ENCODE data around the gene HID1.

HID1 gene

DNA sequence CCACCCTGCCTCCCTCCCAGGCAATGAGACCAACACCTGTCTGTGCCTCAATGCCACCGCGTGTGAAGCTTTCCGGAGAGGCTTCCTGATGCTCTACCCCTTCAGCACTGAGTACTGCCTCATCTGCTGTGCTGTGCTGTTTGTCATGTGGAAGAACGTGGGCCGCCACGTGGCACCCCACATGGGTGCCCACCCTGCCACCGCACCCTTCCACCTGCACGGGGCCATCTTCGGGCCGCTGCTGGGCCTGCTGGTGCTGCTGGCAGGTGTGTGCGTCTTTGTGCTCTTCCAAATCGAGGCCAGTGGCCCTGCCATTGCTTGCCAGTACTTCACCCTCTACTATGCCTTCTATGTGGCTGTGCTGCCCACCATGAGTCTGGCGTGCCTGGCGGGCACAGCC is 25.9 kb downstream of the HID1 start:
- DNase-seq: no peak

DNA sequence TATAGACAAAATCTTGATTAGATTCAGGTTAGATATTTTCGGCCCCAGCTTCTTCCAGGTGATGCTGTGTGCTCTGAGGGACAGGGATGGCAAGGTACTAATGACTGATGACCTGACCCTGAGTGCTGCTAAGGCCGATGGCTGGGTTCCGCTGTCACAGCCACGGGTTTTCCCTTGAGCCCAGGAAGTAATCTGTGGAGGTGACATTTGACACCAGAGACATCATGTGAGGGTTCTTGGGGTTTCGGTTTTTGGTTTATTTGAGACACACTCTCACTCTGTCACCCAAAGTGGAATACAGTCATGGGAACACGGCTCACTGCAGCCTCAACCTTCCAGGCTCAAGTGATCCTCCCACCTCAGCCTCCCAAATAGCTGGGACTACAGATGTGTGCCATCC is 27.0 kb downstream of the HID1 start:
- DNase-seq: no peak

DNA sequence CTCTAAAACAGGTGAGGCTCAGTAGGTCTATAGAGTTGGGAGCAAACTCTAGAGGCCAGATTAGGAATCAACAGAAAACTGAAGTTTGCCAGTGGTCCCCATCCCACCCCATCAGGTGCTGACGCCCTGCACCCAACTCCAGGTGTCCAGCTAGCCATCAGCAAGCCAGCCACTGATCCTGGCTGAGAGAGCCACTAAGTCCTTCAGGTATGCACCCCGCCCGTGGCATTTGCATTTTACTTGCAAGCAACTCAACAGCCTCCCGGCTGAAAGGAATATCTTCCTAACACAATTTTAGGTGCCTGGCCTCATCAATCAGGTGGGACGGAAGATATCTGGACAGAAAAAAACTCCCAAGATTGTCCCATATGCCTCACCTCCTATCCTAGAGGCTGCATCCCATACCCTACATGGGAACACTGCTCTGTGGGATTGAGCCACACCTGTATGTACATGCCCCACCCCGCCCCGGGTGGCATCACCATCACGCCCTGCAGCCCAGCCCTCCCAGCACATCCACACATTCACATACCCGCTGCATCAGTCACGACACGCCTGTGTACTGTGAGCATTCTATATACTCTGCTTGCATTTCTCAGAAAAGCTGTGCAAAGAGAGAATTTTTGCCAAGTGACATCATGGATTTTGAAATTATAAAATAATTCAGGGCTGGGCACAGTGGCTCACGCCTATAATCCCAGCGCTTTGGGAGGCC is 28.6 kb downstream of the HID1 start:
- no peak for DNase-seq

DNA sequence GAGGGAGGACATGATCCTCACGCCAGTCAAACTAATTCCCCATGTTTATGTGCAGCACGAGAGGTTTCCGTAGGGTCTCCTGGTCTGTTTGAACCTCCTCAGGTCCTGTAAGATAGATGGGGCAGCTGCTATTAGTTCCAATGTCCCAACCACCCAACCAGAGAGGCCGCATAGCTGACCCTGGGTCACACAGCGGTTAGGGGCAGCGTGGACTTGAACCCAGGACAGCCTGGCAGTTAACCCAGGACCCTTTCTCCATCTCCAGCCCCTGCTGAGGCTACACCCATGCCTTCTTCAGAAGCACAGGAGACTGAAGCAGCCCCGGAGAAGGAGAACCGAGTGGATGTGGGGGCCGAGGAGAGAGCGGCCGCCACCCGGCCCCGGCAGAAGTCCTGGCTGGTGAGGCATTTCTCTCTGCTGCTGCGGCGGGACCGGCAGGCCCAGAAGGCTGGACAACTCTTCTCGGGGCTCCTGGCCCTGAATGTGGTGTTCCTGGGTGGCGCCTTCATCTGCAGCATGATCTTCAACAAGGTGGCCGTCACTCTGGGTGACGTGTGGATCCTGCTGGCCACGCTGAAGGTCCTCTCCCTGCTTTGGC is 31.3 kb downstream of the HID1 start:
- DNase-seq: no peak

DNA sequence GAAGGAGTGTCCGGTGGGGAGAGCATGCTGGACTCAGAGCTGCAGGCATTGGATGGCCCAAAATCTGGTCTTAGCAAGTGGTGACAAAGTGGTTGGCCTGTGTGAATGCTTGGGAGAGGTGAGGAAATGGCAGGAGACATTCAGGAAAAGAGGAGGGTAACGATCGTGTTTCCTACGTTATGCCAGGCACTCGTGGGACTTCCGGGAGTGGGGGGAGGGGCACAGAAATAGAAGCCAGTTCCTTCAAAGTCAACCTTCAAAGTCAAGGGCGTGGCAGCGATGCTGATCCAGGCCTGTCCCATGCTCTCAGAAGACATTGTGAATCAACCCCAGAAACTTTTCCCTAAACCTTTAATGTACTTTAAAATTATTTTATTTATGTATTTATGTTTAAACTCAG is 33.0 kb downstream of the HID1 start:
- no peak for DNase-seq

DNA sequence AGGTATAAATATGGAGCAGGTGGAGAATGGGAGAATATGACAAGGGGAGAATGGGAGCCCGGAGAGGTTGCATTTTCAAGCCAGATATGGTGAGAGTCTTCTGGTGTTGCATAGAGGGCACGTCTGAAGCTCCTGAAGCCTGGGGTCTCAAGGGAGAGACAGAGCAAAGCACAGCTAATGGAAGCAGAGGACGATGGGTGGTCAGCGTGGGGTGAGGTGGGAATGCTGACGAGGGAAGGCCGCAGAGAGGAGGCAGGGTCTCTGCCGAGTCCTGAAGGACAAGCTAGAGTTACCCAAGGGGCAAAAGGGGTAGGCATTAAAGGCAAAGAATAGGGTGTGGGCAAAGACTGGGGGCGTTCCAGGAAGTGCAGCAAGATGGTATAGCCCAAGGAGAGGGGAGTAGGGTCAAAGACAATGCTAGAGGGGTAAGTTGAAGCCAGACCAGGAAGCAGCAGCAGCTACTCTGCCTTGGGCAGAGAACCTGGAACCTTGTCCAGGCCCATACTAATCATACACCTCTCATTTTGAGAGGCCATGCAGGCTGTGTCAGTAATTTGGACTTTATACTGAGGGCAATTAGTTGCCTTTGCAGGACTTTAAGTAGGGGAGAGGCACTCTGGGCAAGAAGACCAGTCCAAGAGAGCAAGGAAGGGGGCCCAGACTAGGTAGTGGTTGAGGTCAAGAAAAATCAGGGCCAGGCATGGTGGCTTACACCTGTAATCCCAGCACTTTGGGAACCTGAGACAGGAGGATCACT is 34.2 kb downstream of the HID1 start:
- DNase-seq: no peak

DNA sequence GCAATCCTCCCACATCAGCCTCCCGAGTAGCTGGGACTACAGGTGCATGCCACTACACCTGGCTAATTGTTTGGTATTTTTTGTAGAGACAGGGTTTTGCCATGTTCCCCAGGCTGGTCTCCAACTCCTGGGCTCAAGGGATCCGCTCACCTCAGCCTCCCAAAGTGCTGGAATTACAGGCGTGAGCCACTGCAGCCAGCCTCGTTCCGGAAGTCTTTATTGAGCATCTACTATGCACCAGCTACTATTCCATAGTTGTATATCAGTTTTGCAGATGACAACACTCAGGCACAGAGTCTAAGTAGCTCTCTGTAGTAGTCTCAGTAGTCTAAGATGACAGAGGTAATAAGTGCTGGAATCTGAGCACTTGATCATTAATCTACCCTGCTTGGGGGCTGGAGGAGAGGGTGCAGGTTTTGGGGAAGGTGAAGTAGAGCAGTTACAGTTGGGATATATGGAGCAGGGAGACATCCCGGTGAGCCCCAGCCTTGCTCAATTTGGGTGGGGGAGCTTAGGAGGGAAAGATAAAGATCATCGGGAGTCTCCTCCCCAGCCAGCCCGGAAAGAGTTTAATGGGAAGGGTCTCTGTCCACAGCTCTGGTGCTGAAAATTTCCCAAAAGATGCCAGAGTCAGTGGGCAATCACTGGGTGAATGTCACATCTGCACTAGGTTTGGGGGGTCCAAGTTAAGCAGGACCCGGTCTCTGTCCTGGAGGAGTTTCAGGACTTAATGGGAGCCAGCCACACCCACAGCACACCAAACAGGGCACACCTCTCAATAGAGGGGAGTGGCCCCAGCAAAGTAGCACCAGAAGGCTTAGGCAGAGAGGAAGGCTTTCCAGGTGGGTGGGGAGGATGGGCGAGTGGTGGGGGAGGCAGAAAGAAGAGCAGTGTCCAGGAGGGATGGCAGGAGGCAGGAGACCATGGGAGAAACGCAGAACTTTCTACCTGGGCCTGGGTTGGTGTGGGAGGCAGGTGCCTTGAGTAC is 35.2 kb downstream of the HID1 start:
- no peak for DNase-seq

DNA sequence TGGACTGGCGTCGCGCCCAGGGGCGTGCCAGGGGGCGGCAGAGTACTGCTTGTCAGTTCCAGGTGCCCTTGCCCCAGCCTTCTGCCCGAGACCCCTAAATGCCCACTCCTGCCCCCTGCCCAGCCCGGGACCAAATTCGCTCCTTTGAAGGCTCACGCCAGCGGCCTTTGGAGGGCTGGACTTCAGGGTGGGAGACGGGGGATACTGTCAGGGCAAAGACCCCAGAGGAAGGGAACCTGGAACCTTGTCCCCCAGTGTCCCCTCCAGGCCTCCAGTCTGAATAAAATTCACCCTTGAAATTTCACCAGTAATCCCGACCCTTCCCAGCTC is 36.1 kb downstream of the HID1 start:
- no peak for DNase-seq

DNA sequence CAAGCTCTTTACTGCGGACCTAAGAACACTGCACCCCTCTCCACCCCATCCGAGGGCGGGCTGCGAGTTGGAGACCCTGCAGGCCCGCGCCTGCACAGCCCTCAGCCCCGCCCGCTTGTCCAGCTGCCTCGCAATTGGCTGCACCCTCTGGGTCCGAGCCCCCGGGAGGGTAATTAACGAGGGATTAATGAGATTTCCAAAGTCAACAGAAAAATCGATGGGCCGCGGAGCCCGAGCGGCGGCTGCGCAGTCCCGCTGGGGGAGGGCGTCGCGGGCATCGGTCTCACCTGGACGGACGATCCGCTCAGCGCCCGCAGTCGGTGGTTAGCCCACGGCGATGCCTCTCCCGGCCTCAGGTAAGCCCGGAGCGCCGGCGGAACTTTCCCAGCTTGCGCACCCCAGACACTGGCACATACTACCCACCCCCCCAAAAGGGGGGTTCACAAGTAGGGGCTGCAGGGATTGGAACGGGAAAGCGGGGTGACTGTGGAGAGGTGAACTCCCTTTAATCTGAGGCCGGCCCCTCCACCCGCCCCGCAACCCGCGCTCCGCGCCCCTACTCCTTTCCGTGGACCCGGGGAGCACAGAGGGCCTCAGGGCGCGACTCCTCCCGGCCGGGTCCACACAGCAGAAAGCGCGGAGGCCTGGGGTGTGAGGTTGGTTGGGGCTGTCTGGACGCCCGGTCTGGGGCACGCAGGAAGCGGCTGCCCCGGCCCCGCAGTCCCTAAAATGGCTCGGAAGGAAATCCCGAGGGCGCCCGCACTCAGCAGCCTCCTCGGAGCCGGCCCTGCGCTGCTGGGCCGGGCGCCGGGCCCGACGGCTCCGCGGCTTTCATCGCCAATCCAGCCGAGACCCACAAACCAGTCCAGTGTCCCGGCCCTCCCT is 36.7 kb downstream of the HID1 start, which contains the start of gene OTOP3:
OTOP3 (plus strand) TSS at position 314 of the 885 bp plus-strand sequence; CDS start at position 338, 24 bp downstream.
- DNase-seq: no peak

DNA sequence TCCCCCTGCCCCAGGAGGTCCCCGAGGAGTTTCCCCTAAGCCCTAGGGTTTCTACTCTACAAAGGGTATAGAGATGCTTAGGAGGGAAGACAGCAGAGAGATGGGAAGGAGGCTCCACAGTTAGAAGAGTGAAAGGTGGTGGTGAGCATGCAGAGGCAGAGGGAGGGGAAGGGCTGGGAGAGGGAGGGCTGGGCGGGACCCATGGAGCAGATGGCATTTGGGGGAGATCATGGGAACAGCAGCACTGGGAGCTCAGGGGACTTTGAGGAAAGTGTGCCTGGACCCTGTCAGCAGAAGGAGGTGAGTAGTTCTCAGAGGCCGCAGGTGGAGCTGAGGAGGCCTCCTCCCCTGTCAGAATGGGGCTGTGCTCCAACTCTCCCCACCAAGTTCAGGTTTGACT is 37.5 kb downstream of the HID1 start:
- no peak for DNase-seq

DNA sequence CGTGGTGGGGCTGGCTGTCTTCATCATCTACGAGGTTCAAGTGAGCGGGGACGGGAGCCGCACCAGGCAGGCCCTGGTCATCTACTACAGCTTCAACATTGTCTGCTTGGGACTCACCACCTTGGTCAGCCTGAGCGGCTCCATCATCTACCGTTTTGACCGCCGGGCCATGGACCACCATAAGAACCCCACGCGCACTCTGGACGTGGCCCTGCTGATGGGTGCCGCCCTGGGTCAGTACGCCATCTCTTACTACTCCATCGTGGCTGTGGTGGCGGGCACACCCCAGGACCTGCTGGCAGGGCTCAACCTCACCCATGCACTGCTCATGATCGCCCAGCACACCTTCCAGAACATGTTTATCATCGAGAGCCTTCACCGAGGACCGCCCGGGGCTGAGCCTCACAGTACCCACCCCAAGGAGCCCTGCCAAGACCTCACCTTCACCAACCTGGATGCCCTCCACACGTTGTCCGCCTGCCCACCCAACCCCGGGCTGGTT is 42.0 kb downstream of the HID1 start:
- no peak for DNase-seq

DNA sequence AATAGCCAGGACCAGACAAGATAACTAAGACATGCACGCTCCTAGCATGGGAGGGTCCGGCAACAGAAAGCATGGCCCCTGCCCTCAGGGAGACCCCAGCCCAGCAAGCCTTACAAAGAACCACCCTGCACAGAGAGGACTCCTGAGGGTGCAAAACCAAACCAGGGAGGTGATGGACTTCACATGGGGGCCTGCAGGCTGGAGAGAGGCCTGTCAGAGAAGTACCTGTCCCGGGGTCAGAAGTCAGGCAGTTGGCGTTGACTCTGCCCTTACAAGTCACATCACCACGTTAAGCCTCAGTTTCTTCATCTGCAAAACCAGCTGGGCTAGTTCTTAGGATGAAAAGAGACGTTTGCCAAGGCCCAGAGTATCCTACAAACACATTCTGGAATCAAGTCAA is 43.8 kb downstream of the HID1 start:
- no peak for DNase-seq

DNA sequence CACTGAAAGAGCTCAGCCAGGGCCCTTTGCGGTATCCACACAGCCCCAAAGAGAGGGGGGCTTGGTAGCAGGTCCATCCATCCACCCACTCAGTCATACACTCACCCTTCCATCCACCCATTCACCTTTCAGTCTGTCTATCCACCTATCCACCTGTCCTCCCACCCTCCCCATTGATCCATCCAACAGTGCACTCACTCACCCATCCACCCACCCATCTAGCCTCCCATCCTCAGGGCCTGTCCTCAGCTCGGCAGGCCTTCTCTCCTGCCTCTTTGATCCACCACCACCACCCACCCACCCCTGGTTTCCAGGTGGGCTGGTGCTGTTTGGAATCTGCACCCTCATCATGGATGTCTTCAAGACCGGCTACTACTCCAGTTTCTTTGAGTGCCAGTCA is 47.3 kb downstream of the HID1 start:
- no peak for DNase-seq

DNA sequence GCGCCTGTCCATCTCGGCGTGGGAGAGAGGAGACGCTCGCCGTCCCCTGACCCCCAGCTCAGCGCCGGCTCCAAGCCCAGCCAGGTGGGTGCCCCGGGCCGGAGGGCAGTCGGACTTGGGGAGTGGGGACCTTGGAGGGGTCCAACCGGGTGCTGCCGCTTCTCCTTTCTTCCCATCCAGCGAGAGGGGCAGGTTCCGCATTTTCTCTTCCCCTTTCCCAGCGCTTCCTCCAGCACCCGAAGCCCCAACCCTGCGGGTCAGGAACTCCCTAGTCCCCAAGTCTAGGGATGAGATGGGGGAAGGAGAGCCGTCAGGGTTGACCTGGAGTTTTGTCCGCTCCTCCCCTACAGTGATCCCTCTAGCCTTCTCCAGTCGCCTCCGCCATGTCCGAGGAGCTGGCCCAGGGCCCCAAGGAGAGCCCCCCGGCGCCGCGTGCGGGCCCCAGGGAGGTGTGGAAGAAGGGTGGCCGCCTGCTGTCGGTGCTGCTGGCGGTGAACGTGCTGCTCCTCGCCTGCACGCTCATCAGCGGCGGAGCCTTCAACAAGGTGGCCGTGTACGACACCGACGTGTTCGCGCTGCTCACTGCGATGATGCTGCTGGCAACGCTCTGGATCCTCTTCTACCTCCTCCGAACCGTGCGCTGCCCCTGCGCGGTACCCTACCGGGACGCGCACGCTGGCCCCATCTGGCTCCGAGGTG is 48.2 kb downstream of the HID1 start, which contains the start of gene OTOP2:
OTOP2 (plus strand) TSS at position 24 of the 699 bp plus-strand sequence; CDS start at position 384, 360 bp downstream.
- no peak for DNase-seq

DNA sequence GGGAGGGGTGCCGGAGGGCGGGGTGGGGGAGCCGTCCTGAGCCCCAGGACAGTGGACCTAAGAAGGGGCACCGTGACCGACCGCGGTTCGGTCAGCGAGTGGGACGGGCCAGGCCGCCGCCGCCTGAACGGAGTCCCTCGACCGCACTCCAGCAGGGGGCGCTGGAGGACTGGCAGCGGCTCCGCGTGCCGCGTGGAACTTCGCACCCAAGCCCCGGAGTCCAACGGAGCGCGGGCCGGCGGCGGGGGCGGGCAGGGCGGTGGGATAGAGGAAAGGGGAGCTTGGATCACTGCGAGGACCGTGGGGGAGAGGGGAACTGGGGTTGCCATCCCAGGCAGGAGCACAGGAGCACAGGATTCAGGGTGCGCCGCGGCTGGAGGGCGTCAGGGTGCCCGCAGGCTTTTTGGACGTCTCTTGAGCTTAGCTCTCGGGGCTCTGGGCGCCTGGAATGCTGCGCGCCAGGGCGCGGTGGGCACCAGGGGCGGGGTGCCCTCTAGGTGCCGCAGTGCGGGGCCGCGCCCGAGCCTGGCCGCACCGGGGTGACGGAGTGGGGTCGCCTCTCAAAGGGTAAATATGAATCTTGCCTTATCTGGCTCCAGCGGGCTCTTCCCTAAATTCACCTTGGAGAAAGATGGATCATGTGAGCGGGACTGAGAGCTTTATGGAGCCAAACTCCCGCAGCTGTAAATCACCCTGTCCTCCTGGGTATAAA is 48.9 kb downstream of the HID1 start:
- peak; percentile 73 for DNase-seq

DNA sequence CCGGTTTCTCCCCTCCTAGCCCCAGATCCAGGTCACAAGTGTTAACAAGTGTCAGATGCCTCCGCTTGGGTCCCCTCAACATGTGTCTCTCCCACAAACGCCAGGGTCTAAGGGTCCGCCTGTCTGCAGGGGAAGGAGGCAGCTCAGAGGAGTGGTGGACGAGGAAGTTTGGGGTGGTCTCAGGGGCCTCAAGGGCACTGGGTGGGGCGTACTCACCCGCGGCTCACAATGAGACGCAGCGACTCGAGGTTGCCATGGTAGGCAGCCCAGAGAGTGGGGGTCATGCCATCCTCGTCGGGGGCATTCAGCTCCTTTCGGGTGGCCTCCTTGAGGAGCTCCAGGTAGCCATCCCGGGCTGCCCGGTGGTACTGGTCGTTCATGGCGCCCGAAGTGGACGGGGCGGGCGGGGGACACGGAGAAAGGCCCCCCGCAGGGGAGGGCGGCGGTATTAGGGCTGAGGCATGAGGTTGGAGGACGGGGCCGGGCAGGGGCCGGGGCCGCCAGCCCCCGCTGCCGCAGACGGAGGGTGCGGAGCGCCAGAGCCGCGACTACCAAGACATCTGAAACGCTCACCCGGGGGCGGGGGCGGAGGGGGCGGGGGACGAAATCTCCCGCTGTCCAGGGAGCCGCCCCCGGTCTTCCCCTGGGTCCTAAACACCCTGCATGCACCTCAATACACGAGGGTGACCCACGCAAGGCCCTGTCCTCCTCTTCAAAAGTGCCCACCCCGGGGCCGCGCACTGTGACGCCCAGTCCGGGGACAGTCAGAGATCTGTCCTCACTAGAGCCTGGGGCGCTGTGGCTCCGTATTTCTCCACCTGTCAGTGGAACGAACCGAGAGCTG is 49.6 kb downstream of the HID1 start, which contains the start of gene USH1G:
USH1G (minus strand) TSS at position 562 of the 844 bp plus-strand sequence; CDS start at position 380, 182 bp downstream.
- DNase-seq: no peak

DNA sequence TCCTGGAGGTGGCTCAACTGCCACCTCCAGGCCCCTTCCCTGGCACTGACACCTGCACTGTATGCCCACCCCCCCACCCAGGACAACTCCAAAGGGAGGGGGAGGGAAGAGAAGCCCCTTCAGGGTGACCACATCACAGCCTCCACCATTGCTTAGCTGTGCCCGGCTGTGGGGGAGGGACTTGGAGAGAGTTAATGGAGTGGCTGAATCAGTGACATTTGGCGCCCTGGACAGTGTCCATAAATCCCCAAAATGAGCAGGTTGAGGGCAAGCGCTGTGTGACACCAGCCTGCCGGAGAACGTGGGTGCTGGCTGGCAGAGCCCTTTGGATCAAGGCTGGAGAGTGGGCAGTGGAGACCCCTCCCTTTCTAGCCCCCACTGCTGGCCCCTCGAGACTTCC is 50.4 kb downstream of the HID1 start:
- DNase-seq: no peak

DNA sequence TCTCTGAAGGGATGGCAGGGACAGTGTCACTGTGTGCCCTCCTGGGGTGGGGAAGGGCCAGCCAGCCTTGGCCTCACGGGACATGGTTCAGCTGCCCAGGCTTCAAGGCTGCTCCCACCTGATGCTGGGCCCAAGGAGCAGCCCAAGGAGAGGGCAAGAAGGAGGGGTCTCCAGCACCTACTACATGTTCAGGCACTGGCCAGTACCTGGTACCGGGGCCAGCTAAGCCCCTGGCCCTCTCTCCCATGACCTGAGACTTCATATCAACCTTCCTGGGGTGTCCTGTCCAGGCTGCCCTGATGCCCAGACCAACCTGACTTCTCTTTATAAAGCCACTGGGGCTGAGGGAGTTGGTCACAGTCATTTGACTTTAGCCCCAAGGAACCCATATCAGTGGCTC is 50.8 kb downstream of the HID1 start:
- no peak for DNase-seq

DNA sequence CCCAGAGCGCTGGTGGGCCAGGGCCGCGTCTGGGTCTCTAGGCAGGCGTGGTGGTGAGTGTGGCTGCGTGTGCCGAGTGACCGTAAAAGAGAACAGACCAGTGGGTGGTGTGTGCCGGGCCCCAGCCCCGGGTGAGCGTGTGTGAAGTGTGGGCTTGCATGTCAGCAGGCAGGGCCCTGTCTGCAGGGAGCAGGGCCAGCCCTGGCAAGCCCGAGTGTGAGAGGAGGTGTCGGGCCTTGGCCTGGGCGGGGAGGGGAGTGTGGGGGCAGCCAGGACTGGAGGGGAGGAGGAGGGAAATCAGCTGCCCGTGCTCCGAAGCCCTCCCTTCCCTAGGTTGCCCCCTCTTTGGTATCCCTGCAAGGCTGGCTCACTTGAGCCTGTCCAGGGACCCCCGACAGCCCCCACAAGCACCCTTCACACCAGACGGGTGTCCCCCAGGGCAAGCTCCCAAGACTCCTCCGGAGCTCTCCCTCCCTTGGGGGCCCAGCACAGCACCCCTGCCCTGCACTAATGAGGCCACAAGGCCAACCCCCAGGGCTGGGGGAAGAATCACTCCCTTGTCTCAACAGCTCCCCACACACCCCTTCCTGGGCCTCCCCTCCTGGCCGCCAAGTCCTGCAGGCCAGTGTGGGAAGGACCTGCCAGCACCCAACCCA is 51.4 kb downstream of the HID1 start:
- no peak for DNase-seq

Data from activated naive CD4-positive, alpha-beta T cell treated with Interleukin-2 at 50 U/mL for 16 hours (primary cell).